Transverse colon (tissue), 4 donors: Measurements from ENCODE around the gene DNAH2.

ENCODE experiments used
- EP300 ChIP-seq: sonication (generic); formaldehyde crosslinking; IDR thresholded peaks from one replicate; pipeline ENCODE4 v1.6.1; 2017; ENCODE audit warnings: antibody characterized with exemption, low read depth
- POLR2A ChIP-seq: fragments of 450-650 bp; IDR thresholded peaks from one replicate; pipeline ENCODE4 v1.6.1; 2016; ENCODE audit warnings: antibody characterized with exemption, mild to moderate bottlenecking, moderate library complexity
- POLR2AphosphoS5 ChIP-seq, 3 donors: sonication (generic); formaldehyde crosslinking; IDR thresholded peaks; one replicate each; pipeline ENCODE4 v1.6.1; 2016; ENCODE audit warnings: antibody characterized with exemption in 3 of 3
- TF ChIP-seq, protein P1 (sequence below), 5 experiments: fragments of 200-600 bp in 3 of 5; fragments of 450-650 bp in 2 of 5; sonication (generic) in 3 of 5; IDR thresholded peaks; 1 replicate in 2 of 5; 2 replicates in 3 of 5; pipeline ENCODE4 v1.5.1; 2016 to 2017; ENCODE audit warnings: antibody characterized with exemption in 5 of 5, inconsistent platforms in 3 of 5, mild to moderate bottlenecking in 2 of 5, moderate library complexity in 1 of 5

DNA sequence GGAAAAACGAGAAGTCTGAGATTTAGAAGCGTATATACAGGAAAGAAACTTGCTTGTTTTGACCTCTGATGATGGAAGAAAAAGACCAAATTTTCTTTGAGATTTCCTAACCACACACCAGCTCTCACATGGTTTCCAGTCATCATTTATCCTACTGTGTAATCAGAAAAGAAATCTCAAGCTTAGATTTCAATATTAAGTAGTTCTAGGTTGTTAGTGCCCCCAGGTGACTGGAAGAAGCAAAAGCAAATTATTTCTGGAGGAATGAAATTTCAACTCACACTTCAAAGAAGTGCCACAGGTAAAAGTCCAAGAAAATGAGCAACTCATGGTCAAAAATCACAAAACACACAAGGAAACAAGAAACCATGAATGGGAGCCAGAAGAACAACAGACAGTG is 64.7 kb downstream of the DNAH2 start:
- no peak for TF ChIP-seq POLR2A
- TF ChIP-seq, protein P1, sequence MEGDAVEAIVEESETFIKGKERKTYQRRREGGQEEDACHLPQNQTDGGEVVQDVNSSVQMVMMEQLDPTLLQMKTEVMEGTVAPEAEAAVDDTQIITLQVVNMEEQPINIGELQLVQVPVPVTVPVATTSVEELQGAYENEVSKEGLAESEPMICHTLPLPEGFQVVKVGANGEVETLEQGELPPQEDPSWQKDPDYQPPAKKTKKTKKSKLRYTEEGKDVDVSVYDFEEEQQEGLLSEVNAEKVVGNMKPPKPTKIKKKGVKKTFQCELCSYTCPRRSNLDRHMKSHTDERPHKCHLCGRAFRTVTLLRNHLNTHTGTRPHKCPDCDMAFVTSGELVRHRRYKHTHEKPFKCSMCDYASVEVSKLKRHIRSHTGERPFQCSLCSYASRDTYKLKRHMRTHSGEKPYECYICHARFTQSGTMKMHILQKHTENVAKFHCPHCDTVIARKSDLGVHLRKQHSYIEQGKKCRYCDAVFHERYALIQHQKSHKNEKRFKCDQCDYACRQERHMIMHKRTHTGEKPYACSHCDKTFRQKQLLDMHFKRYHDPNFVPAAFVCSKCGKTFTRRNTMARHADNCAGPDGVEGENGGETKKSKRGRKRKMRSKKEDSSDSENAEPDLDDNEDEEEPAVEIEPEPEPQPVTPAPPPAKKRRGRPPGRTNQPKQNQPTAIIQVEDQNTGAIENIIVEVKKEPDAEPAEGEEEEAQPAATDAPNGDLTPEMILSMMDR (IDR thresholded peaks at IDR 0.05): no peak
- TF ChIP-seq POLR2AphosphoS5 (IDR thresholded peaks at IDR 0.05): no peak
- no peak for TF ChIP-seq EP300
